ENCODE measurements around the gene CCDC71.
A peak's percentile ranks its signal among the peaks of the same experiment; 100 is the strongest.

CCDC71 gene

GRCh38 chr3:49166752-49167556 is 823 bp upstream of the CCDC71 start:
- DNase-seq: no peak

- DNase-seq: no peak
Observed at GRCh38 chr3:49164983-49165720, 979 bp downstream of the CCDC71 start.

- DNase-seq: no peak
Observed at GRCh38 chr3:49163609-49164008, 2.5 kb downstream of the CCDC71 start.

- no peak for DNase-seq
Observed at GRCh38 chr3:49162751-49163419, 3.2 kb downstream of the CCDC71 start.

- peak; percentile 42 for DNase-seq
Observed at GRCh38 chr3:49161808-49162530, 4.2 kb downstream of the CCDC71 start.

- DNase-seq: no peak
Observed at GRCh38 chr3:49161197-49161596, 4.9 kb downstream of the CCDC71 start.

GRCh38 chr3:49158792-49159191 is 7.3 kb downstream of the CCDC71 start:
- no peak for DNase-seq

GRCh38 chr3:49158103-49158709 is 7.9 kb downstream of the CCDC71 start:
- DNase-seq: peak; percentile 70

GRCh38 chr3:49157289-49157688 is 8.8 kb downstream of the CCDC71 start:
- no peak for DNase-seq

GRCh38 chr3:49153349-49153912 is 12.7 kb downstream of the CCDC71 start:
- DNase-seq: no peak

GRCh38 chr3:49151610-49152009 is 14.5 kb downstream of the CCDC71 start:
- DNase-seq: no peak

- DNase-seq: no peak
Observed at GRCh38 chr3:49148159-49148558, 18.0 kb downstream of the CCDC71 start.

GRCh38 chr3:49140080-49140479 is 26.1 kb downstream of the CCDC71 start:
- no peak for DNase-seq

GRCh38 chr3:49135499-49135898 is 30.6 kb downstream of the CCDC71 start:
- DNase-seq: no peak

GRCh38 chr3:49134471-49135265 is 31.5 kb downstream of the CCDC71 start:
- no peak for DNase-seq

- no peak for DNase-seq
Observed at GRCh38 chr3:49133226-49133951, 32.7 kb downstream of the CCDC71 start.

- no peak for DNase-seq
Observed at GRCh38 chr3:49132437-49133225, 33.5 kb downstream of the CCDC71 start, which contains the start of gene LAMB2. LAMB2 (minus strand) TSS chr3:49133050; CDS start chr3:49132867, 183 bp downstream.

GRCh38 chr3:49132073-49132436 is 34.1 kb downstream of the CCDC71 start:
- DNase-seq: no peak

- DNase-seq: no peak
Observed at GRCh38 chr3:49131576-49131975, 34.6 kb downstream of the CCDC71 start.

GRCh38 chr3:49131040-49131439 is 35.1 kb downstream of the CCDC71 start:
- DNase-seq: no peak
